ENCODE measurements around the gene DNAJC11.

DNAJC11 gene

GRCh38 chr1:6596886-6597776 is 104.5 kb downstream of the DNAJC11 start:
- DNase-seq = no peak

- no peak for DNase-seq
Measured at GRCh38 chr1:6596351-6596750, 105.3 kb downstream of the DNAJC11 start.

GRCh38 chr1:6594977-6595740 is 106.5 kb downstream of the DNAJC11 start:
- DNase-seq = no peak

GRCh38 chr1:6593810-6594209 is 107.8 kb downstream of the DNAJC11 start:
- no peak for DNase-seq

GRCh38 chr1:6592865-6593593 is 108.6 kb downstream of the DNAJC11 start:
- DNase-seq = no peak

- DNase-seq = no peak
Measured at GRCh38 chr1:6592441-6592840, 109.2 kb downstream of the DNAJC11 start.

- DNase-seq = no peak
Measured at GRCh38 chr1:6591644-6592043, 110.0 kb downstream of the DNAJC11 start.

GRCh38 chr1:6591222-6591621 is 110.4 kb downstream of the DNAJC11 start:
- no peak for DNase-seq

- no peak for DNase-seq
Measured at GRCh38 chr1:6590046-6590445, 111.6 kb downstream of the DNAJC11 start.

- DNase-seq = no peak
Measured at GRCh38 chr1:6588893-6589520, 112.6 kb downstream of the DNAJC11 start.

GRCh38 chr1:6588128-6588892 is 113.3 kb downstream of the DNAJC11 start:
- no peak for DNase-seq

GRCh38 chr1:6587261-6588005 is 114.2 kb downstream of the DNAJC11 start:
- DNase-seq = no peak

- no peak for DNase-seq
Measured at GRCh38 chr1:6586404-6586816, 115.2 kb downstream of the DNAJC11 start.

- no peak for DNase-seq
Measured at GRCh38 chr1:6585841-6586240, 115.8 kb downstream of the DNAJC11 start.

GRCh38 chr1:6585081-6585722 is 116.4 kb downstream of the DNAJC11 start:
- no peak for DNase-seq
